ENCODE data around the gene HYPK.
"Not testable (repeated sequence)": the region's sequence is repeated elsewhere in the genome, so short reads cannot be mapped to it uniquely, and the experiment has no call there.

Gene HYPK

DNA sequence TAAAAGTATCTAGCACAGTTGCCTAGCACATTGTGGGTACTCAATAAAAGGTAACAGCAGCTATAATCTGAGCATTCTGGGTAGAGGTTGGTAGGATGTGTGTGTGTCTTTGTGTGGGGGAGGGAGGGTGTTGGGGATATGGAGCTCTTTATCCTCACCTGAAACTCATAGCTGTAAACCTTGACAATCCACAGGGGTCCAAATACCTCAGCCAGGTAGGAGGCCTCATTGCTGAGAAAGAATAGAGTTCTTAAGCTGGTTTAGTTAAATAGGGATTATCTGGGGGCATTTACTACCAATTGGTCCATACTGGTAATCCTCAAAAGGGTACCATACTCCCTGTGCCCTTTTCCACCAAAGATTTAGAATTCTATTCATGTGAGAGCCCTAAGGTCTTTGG lies 4.4 kb upstream of the HYPK start:
- DNase-seq = no peak

DNA sequence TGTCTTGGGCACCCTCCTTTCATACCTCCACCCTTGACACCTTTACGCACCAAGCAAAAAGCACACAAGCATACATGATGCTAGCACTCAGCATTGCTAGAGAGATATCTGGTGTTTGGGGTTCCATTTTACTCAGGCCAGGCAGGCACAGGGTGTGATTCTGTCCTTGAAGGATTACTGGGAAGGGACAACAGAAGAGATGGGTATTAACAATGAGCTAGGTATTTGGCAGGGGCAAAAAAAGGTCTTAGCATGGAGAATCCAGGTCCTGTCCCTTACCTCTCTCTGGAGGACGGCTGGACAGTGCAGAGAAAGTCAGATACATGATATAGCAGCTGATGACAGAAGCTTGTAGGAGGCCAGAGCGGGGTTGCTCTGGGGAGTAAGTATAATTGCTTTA lies 3.8 kb upstream of the HYPK start:
- DNase-seq = no peak

DNA sequence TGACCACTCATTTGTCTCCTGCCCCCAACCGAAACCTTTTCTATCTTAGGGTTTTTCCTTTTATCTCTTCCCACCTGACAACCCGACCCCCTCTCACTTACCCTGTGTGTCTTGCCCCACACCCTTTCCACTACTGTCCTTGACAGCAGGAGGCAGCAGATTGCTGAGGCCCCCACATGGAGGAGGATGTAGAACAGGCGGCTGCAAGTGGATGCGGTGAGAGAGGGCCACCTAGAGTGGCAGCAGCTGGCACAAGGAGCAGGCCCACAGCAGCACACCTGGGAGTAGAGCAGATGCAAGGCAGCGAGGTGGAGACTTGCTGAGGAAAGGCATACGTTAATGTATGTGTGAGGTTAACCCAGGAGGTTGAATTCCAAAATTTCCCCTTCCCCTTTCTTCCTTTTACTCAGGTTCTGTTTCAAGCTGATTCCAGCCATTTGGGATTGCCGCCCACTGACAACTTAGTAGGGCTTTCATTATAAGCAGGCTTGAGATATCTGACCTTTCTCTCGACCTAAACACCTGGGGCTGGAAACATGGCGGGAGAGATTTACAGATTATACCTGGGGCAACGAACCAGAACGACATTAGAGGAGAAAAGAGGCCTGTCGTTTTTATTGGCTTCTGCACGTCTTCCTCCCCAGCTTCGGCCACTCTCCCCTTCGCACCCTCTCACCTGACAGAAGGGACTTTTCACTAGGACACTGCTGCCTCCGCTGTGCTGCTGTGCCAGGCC lies 1.0 kb upstream of the HYPK start:
- no peak for DNase-seq

DNA sequence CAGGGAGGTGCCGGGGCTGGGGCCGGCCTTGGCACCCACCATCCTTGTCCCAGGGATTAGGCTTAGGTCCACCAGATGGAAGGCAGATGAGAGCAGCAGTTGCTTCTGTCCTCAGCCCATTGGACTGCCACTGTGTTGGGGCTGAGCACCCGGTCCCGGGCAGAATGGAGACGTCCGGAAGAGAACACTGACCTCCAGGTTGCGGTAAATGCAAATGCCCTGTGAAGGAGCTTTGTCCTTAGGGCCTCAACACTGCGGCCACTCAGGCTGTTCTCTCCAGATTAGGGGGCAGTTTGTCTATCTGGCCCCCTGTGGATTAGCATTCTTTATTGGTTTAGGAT lies 484 bp upstream of the HYPK start, which contains the start of gene SERINC4:
Gene SERINC4 (minus strand): TSS at position 276 of the 341 bp plus-strand sequence. CDS start 234 bp downstream, at position 42.
- DNase-seq = no peak

DNA sequence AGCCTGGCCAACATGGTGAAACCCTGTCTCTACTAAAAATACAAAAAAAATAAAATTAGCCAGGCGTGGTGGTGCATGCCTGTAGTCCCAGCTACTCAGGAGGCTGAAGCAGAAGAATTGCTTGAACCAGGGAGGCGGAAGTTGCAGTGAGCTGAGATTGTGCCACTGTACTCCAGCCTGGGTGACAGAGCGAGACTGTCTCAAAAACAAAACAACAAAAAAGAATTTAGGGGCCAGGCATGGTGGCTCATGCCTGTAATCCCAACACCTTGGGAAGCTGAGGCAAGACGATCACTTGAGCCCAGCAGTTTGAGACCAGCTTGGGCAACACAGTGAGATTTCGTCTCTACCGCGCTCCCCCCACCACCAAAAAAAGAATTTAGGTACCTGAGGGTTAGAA lies 2.3 kb downstream of the HYPK start:
- not testable (repeated sequence) for DNase-seq

DNA sequence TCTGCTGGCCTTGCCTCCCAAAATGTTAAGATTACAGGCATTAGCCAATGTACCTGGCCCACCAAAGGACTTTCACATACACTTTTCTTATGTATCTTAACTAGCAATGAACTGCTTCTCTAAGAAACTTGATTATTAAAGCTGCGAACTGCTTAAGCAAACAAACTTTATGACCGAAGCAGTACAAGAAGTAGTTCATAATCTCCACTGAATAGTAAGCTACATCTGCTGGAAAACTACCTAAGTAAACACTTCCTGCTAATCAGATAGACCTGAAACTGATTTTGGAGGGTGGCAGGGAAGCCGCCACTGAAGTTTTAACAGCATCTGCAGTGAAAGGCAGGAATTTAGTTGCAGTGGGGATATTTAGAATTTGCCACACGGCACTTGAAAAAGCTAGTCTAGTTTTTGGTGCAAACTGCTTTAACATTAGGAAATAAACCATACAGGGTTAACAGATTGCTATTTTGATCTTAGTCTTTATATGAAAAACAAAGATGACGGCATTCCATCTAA lies 8.1 kb downstream of the HYPK start:
- DNase-seq = no peak

DNA sequence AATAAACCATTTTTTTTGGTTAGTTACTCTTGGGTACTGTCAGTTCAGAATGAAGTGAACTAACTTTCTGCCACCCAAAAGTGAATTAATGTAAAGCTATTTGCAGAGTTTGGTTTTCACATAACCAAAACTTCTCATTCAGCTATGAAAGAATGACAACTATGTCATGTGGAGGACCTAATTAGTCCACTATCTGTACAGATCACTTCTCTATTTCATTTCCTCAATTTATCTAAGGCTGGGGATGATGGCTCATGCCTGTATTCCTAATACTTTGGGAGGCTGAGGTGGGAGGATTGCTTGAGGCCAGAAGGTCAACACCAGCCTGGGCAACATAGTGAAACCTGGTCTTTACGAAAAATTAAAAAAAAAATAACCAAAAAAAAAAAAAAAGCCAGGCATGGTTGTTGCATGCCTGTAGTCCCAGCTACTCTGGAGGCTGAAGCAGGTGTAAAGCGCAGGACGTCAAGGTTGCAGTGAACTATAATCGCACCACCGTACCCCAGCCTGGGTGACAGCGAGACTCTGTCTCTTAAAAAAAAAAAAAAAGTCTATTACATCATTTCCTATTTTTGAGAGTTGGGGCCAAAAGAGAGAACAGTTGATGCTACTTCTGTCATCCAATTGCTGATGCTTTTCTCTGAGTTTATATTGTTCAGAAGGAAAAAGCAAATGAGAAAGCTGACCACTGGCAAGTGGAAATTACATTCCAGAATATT lies 8.7 kb downstream of the HYPK start:
- DNase-seq = no peak

DNA sequence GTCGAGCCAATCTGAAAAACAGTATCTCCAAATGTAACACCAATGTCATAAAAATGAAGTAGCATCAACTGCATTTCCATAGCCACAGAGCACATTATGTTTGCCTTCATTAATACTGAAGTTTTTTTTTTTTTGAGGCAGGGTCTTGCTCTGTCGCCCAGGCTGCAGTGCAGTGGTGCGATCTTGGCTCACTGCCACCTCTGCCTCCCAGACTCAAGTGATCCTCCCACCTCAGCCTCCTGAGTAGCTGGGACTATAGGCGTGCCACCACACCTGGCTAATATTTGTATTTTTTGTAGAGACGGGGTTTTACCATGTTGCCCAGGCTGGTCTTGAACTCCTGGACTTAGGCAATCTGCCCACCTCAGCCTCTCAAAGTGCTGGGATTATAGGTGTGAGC lies 14.7 kb downstream of the HYPK start:
- DNase-seq = not testable (repeated sequence)

DNA sequence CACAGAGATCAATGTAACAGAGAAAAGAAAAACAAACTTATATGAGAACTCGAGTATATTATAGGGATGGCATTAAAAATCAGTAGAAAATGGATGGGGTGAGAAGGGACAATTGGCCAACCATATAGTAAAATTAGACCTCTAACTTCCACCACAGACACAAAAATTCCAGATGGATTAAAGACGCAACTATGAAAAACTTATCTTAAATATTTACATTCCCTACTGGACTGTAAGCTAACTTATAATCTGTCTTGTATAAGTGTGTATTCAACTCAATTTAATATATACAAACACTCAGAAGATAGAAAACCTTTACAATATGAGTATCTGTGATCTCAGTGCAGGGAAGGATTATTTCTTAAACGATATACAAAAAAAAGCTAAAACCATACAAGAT lies 21.1 kb downstream of the HYPK start:
- DNase-seq = no peak

DNA sequence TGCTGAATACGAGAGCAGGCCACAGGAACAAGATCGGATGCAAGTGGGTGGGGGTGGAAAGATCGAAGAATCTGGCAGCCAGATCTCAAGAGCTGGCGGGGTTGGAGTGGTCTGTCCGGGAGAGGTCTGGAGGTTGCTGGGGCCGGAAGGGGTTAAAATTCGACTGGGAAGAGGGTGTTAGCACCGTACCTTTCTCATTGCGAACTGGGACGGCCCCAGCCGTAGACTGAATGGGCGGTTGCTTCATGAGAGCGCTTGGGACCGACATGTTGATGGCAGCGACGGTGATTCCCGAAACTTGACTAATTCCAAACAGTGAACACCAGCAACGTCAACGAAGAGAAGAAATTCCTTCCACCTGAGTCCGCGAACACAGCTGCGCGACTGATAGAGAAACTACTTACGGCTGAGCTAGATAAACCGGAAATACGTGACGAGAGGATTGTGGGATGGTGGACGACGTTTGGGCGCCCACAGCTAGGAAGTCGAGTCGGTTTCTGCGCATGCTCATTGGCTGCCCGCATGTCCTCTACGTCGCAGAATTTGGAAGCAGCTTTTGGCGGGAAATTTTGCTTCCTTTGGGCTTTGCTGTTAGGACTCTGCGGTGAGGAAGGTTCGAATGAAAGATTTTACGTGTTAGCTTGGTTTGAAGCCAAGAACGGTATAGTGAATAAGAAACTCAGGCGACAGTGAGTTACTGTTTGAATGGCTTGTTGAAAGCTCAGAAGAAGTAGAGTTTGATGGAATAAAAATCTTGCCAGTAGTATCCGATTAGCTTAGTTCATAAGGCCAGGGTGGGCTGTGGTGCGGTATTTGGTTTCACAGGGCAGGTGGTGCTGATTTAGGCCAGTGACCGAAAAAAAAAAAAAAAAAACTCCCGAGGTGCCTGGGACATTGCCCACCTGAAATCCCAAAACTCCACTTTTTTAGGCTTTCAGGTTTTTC lies 24.2 kb downstream of the HYPK start, which contains the start of gene MFAP1:
Gene MFAP1 (minus strand): TSS at position 389 of the 945 bp plus-strand sequence. CDS start 121 bp downstream, at position 268.
- DNase-seq = peak; percentile 89

DNA sequence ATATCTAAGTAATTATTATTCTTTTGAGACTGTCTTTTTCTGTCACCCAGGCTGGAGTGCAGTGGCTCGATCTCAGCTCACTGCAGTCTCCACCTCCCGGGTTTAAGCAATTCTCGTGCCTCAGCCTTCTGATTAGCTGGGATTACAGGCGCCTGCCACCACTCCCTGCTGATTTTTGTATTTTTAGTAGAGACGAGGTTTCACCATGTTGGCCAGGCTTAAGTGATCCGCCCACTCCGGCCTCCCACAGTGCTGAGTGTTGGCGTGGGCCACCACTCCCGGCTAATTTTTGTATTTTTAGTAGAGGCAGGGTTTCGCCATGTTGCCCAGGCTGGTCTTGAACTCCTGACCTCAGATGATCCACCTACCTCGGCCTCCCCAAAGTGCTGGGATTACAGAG lies 24.9 kb downstream of the HYPK start:
- DNase-seq = not testable (repeated sequence)

DNA sequence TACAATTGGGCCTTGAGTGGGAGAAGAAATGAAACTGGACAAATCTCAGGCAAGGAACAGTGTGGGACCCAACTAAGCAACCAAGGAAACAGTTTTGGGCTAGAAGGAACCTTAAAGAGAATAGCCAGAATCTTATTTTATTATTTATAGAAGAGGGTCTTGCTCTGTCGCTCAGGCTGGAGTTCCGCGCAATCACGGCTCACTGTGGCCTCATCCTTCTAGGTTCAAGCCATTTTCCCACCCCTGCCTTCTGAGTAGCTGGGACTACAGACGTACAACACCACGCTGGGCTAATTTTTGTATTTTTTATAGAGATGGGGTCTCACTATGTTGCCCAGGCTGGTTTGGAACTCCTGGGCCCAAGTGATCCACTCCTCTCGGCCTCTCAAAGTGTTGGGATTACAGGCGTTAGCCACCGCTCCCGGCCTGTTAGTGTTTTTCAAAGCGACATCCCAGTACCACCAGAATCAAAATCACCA lies 25.7 kb downstream of the HYPK start:
- DNase-seq = no peak

DNA sequence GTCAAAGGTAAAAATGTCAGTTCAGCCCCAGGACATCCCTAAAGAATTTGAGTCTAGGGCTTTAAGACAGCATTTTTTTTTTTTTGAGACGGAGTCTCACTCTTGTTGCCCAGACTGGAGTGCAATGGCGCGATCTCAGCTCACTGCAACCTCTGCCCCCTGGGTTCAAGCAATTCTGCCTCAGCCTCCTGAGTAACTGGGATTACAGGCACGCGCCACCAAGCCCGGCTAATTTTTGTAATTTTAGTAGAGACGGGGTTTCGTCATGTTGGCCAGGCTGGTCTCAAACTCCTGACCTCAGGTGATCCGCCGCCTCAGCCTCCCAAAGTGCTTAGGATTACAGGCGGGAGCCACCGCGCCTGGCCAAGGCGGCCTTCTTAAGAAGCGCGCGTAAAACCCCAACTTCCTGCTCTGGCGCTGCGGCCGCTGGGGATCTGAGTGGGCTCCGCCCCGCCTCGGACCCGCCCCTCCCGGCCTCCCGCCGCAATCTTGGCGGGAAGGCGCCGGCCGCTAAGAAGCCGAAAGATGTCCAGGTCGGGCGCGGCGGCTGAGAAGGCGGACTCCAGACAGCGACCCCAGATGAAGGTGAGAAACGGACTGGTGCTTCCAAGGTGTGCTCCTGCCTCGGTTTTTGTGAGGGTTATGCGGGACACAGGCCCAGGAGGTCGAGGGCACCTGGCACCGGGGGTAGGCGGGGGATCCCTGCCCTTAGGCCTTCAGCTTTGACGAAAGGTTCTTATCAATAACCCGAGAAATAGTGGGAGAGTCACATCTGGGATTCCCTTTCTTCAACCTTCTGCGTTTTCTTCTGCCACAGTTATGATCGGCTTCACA lies 26.3 kb downstream of the HYPK start, which contains the start of gene WDR76:
Gene WDR76 (plus strand): TSS at position 495 of the 834 bp plus-strand sequence. CDS start 31 bp downstream, at position 526.
- DNase-seq = peak; percentile 66

DNA sequence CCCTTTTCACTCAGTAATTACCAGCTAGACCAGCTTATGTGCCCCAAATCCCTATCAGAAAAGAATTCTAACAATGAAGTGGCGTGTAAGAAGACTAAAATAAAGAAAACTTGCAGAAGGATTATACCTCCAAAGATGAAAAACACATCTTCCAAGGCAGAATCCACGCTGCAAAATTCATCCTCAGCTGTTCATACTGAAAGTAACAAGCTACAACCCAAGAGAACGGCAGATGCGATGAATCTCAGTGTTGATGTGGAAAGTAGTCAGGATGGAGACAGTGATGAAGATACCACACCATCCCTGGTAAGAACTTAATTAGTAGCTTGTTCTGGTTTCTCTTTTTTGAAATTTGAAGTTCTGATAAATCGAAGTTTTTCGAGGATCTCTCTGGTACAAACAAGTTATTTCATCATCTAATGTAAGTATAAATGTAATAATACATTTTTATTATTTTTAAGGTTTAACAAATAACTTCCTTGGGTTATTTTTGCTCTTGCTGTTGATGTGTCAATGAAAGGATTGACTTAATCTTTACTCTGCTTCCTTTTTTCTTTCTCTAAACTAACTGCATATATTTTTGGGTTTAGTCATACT lies 27.8 kb downstream of the HYPK start:
- no peak for DNase-seq

DNA sequence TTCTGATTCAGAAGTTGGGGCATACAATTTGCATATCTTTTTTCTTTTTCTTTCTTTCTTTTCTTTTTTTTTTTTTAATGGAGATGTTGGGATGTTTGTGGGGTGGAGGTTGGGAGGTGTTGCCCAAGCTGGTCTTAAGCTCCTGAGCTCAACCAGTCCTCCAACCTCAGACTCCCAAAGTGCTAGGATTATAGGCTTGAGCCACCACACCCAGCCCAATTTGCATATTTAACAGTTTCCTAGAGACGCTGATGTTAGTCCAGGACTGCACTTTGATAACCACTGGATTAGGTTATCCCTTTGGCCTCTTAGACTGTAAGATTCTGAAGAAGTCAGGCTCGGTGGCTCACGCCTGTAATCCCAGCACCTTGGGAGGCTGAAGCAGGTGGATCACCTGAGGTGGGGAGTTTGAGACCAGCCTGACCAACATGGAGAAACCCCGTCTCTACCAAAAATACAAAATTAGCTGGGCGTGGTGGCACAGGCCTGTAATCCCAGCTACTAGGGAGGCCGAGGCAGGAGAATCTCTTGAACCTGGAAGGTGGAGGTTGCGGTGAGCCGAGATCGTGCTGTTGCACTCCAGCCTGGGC lies 29.6 kb downstream of the HYPK start:
- not testable (repeated sequence) for DNase-seq

DNA sequence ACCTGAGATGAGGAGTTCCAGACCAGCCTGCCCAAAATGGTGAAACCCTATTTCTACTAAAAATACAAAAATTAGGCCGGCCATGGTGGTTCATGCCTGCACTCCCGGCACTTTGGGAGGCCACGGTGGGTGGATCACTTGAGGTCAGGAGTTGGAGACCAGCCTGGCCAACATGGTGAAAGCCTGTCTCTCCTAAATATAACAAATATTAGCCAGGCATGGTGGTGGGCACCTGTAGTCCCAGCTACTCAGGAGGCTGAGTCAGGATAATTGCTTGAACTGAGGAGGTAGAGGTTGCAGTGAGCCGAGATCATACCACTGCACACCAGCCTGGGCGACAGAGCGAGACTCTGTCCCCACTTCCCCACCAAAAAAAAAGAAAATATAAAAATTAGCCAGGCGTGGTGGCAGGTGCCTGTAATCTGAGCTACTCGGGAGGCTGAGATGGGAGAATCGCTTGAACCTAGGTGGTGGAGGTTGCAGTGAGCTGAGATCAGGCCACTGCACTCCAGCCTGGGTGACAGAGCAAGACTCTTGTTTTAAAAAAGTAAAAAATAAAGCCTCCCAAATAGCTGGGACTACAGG lies 30.4 kb downstream of the HYPK start:
- not testable (repeated sequence) for DNase-seq

DNA sequence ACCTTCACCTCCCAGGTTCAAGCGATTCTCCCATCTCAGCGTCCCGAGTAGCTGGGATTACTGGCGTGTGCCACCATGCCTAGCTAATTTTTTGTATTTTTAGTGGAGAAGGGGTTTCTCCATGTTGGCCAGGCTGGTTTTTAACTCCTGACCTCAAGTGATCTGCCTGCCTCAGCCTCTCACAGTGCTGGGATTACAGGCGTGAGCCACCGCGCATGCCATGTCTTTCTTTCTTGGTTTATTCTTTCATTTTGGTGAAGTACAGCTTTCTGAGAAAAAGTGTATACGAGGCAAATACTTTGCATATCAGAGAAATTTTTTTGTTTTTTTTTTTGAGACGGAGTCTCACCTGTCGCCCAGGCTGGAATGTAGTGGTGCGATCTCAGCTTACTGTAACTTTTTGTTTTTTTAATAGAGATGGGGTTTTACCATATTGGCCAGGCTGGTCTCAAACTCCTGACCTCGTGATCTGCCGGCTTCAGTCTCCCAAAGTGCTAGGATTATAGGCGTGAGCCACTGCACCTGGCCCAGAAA lies 31.2 kb downstream of the HYPK start:
- DNase-seq = not testable (repeated sequence)

DNA sequence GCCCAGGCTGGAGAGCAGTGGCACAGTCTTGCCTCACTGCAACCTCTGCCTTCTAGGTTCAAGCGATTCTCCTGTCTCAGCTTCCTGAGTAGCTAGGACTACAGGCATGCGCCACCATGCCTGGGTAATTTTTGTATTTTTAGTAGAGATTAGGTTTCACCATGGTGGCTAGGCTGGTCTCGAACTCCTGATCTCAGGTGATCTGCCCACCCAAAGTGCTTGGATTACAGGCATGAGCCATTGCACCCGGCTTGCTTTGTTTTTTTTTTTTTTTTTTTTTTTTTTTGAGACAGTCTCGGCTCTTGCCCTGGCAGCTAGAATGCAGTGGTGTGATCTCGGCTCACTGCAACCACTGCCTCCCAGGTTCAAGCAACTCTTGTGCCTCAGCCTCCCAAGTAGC lies 32.1 kb downstream of the HYPK start:
- DNase-seq = not testable (repeated sequence)

DNA sequence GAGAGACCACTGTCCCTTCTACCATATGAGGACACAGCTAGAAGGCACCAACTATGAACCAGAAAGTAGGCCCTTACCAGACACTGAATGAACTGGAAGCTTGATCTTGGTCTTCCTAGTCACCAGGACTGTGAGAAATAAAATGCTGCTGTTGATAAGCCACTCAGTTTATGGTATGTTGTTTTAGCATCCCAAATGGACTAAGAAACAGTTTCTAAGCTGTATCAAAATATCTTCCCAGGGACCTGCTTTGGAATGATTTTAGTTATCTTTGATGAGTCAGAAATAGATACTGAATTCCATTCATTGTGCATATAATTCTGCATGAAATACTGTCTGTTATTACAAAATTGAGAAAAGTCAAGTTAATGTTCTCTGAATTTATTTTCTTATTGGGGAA lies 45.0 kb downstream of the HYPK start:
- DNase-seq = no peak

DNA sequence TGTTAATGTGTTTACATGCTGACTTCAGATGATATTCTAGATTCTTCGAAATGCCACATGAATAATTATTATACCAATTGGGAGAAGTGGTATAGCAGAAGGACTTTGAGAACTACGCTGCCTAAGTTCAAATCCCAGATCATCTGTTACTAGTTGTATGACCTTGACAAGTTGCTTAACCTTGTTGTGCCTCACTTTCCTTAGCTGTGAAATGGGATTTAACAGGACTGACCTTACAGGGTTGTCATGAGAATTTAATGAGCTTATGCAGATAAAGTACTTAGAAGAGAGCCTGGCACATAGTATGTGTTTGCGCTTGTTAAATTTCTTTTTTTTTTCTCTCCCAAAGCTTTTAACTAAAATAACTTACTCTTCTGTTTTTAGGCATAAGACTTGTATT lies 50.9 kb downstream of the HYPK start:
- DNase-seq = no peak
